ENCODE results near the gene AGPS. TPM values are rescaled to one million over a fixed set of nuclear protein-coding genes. Genes with fewer than 3 reads are reported as not detected.
"Not testable (repeated sequence)": the region's sequence is repeated elsewhere in the genome, so short reads cannot be mapped to it uniquely, and the experiment has no call there.

The AGPS gene
- total and polyA plus RNA-seq, 8 donors: 25.0 to 50.2 (median 30.1) TPM

- ATAC-seq (no peak), DNase-seq (no peak)
- Histone ChIP-seq H3K4me3 (no peak overlapping the region), H3K27ac (no peak overlapping the region), H3K9me3 (no peaks in the 10 kb centered on the region), H3K27me3 (no peaks in the 10 kb centered on the region), H3K36me3 (no peaks in the 10 kb centered on the region), H3K4me1 (peaks cover 0 to 3% of the 10 kb centered on the region in 2 donors)
- intact Hi-C loops (cut with DNase I): no loop called here
- no peak for TF ChIP-seq CTCF (IDR thresholded peaks at IDR 0.05)
Measured at GRCh38 chr2:177413703-177414102, 21.1 kb downstream of the AGPS start.

GRCh38 chr2:177419274-177419673 lies 26.7 kb downstream of the AGPS start:
- TF ChIP-seq CTCF (IDR thresholded peaks at IDR 0.05): no peak
- H3K4me1 ChIP-seq: peaks cover 0 to 14% of the 10 kb centered on the region in 2 donors
- H3K9me3 ChIP-seq: no peaks in the 10 kb centered on the region
- H3K36me3 ChIP-seq: peaks cover 0 to 7% of the 10 kb centered on the region in 2 donors
- H3K27me3 ChIP-seq: no peaks in the 10 kb centered on the region
- no peak for ATAC-seq
- DNase-seq: no peak
- H3K4me3 ChIP-seq: no peak overlapping the region
- intact Hi-C loops (cut with DNase I): no loop called here
- H3K27ac ChIP-seq: no peak overlapping the region

- DNase-seq (no peak), ATAC-seq (no peak)
- Histone ChIP-seq H3K9me3 (peaks cover 0 to 2% of the 10 kb centered on the region in 2 donors), H3K4me3 (no peak overlapping the region), H3K36me3 (peaks cover 0 to 7% of the 10 kb centered on the region in 2 donors), H3K27me3 (no peaks in the 10 kb centered on the region), H3K4me1 (peaks cover 0 to 11% of the 10 kb centered on the region in 2 donors), H3K27ac (no peak overlapping the region)
- intact Hi-C loops (cut with DNase I): loop anchor here in 1 of 2 donors (5.0 kb wide), 1 partner anchor 85 kb away; no protein-coding TSS in a partner anchor
- TF ChIP-seq CTCF (IDR thresholded peaks at IDR 0.05): no peak
Measured at GRCh38 chr2:177422271-177422670, 29.7 kb downstream of the AGPS start.

GRCh38 chr2:177424120-177424519 lies 31.5 kb downstream of the AGPS start:
- intact Hi-C loops (cut with DNase I): loop anchor here in 1 of 2 donors (5.0 kb wide), 1 partner anchor 87 kb away; no protein-coding TSS in a partner anchor

GRCh38 chr2:177424620-177425019 lies 32.0 kb downstream of the AGPS start:
- H3K4me3 ChIP-seq, H3K27ac ChIP-seq, H3K4me1 ChIP-seq, DNase-seq, H3K27me3 ChIP-seq, ATAC-seq: not testable (repeated sequence)
- Histone ChIP-seq H3K9me3 (peaks cover 0 to 11% of the 10 kb centered on the region in 2 donors), H3K36me3 (peaks cover 0 to 15% of the 10 kb centered on the region in 2 donors)
- intact Hi-C loops (cut with DNase I): loop anchor here in 1 of 2 donors (5.0 kb wide), 1 partner anchor 87 kb away; no protein-coding TSS in a partner anchor

More at GRCh38 chr2:177424120-177424519, 31.5 kb downstream of the AGPS start:
- not testable (repeated sequence) for H3K4me3 ChIP-seq, DNase-seq, ATAC-seq, H3K27ac ChIP-seq, H3K36me3 ChIP-seq, H3K9me3 ChIP-seq, H3K4me1 ChIP-seq, H3K27me3 ChIP-seq

- Histone ChIP-seq H3K36me3 (peaks cover 0 to 16% of the 10 kb centered on the region in 2 donors), H3K4me3 (no peak overlapping the region), H3K4me1 (no peaks in the 10 kb centered on the region), H3K9me3 (peaks cover 0 to 32% of the 10 kb centered on the region in 2 donors), H3K27ac (no peak overlapping the region), H3K27me3 (no peaks in the 10 kb centered on the region)
- DNase-seq: no peak
- no peak for TF ChIP-seq CTCF (IDR thresholded peaks at IDR 0.05)
- intact Hi-C loops (cut with DNase I): no loop called here
- ATAC-seq: no peak
Measured at GRCh38 chr2:177427316-177427715, 34.7 kb downstream of the AGPS start.

- intact Hi-C loops (cut with DNase I): not testable (repeated sequence)
- peaks cover 0 to 39% of the 10 kb centered on the region in 2 donors for H3K9me3 ChIP-seq
Measured at GRCh38 chr2:177427936-177428335, 35.4 kb downstream of the AGPS start.

More at GRCh38 chr2:177427936-177428335, 35.4 kb downstream of the AGPS start:
- peaks cover 0 to 20% of the 10 kb centered on the region in 2 donors for H3K36me3 ChIP-seq
- DNase-seq, H3K27me3 ChIP-seq, H3K4me1 ChIP-seq, H3K27ac ChIP-seq, ATAC-seq, H3K4me3 ChIP-seq: not testable (repeated sequence)

Data from left lung (tissue), 10 donors.